K562 treated with DMSO at 1 percent for 4 hours (cell line): ENCODE results near the gene OR1N1. TPM values are rescaled to one million over a fixed set of nuclear protein-coding genes. Genes with fewer than 3 reads are reported as not detected.

Source experiments
- total RNA-seq: library from RNA; unstranded; fragments of 300-600 nt; gene quantifications from 2 replicates; pipeline ENCODE4 v1.2.3, GENCODE V29; 2022; ENCODE audit not compliant: insufficient read depth

OR1N1 gene
- total RNA-seq, result not detected in 2 replicates

GRCh38 chr9:122527193-122527592, at the start of gene OR1N1:
OR1N1 (minus strand) TSS chr9:122527293; CDS start chr9:122527293, 0 bp downstream.

GRCh38 chr9:122552812-122553211, 25.7 kb upstream of the OR1N1 start, which contains the start of gene OR1N2:
OR1N2 (plus strand) TSS chr9:122553112; CDS start chr9:122553212, 100 bp downstream.

GRCh38 chr9:122518841-122519240, 8.3 kb downstream of the OR1N1 start, which contains the start of gene OR1J4:
OR1J4 (plus strand) TSS chr9:122519141; CDS start chr9:122519141, 0 bp downstream.

GRCh38 chr9:122510502-122510901, 16.6 kb downstream of the OR1N1 start, which contains the start of gene OR1J2:
OR1J2 (plus strand) TSS chr9:122510802; CDS start chr9:122510802, 0 bp downstream.

GRCh38 chr9:122477826-122478225, 49.3 kb downstream of the OR1N1 start, which contains the start of gene OR1J1:
OR1J1 (minus strand) TSS chr9:122477926; CDS start chr9:122477926, 0 bp downstream.

Other genes starting within 250 kb of the OR1N1 start
- gene PTGS1, start 156.3 kb downstream of the OR1N1 start, total RNA-seq, result 12.8 and 17.2 TPM in 2 replicates
- not detected in 2 replicates for gene OR1J1, start 49.4 kb downstream of the OR1N1 start, total RNA-seq
- gene OR1J2, start 16.5 kb downstream of the OR1N1 start, total RNA-seq, result not detected in 2 replicates
- gene OR1J4, start 8.2 kb downstream of the OR1N1 start, total RNA-seq, result not detected in 2 replicates
- gene OR1N2, start 25.8 kb upstream of the OR1N1 start, total RNA-seq, result not detected in 2 replicates
- not detected in 2 replicates for gene OR1L8, start 56.1 kb upstream of the OR1N1 start, total RNA-seq
- gene OR1Q1, start 87.4 kb upstream of the OR1N1 start, total RNA-seq, result not detected in 2 replicates
- gene OR1B1, start 130.3 kb upstream of the OR1N1 start, total RNA-seq, result not detected in 2 replicates
- gene OR1L1, start 134.4 kb upstream of the OR1N1 start, total RNA-seq, result not detected in 2 replicates
- not detected in 2 replicates for gene OR1L3, start 147.8 kb upstream of the OR1N1 start, total RNA-seq
- gene OR1L4, start 196.7 kb upstream of the OR1N1 start, total RNA-seq, result not detected in 2 replicates
- gene OR1L6, start 215.0 kb upstream of the OR1N1 start, total RNA-seq, result not detected in 2 replicates